Inflammatory macrophage (primary cell): ENCODE results near the gene OR51B5.
"Not testable (repeated sequence)": the region's sequence is repeated elsewhere in the genome, so short reads cannot be mapped to it uniquely, and the experiment has no call there.

ENCODE experiments used
- DNase-seq, 2 donors: peaks; one replicate each; pipeline ENCODE4 v3.0.0-alpha.2; 2020 to 2022
- total RNA-seq, 18 experiments: gene quantifications; one replicate each; lab custom pipeline; 2026; ENCODE audit warnings: mixed read lengths in 6 of 18, inconsistent platforms in 2 of 18; lab: John Stamatoyannopoulos, UW

The OR51B5 gene
- 0 to 1.3 (median 0) reads per million in 18 experiments for total RNA-seq

DNA sequence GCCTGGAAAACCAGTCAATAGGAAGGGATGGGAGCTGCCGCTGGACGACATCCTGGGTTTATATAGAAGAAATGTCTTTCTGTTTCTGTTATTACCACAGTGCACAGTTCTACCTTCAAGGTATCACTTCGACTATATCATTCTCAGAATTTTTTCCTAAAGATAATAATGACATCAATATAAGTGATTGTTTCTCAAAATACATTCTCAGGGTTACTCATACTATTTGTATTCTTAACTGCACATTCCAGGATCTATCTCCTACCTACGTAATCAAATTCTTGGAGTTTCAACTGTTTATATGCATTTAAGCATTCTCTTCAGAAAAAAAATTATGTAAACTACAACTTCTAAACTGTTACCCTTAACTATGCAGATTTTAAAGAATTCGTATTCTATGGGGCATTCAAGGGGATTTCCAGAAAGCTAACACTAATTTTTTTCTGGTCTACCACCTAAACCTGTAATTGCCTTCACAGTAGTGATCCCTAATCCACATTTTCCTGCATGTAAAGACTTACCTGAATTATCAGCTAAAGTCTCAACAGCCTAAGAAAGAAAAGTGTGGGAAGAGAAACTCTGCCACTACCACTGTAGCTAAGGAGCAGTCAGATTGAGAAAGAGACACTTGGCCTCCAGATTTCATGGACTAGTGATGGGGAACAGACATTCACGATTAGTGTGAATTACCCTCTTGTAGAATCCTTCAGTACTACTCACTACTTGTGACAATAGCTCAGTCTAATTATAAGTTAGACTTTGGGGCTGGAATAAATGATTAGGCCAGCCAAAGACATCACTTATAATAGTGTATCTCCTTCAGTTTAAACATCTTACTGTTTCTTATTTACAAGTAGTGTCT is at the start of gene OR51B5:
Gene OR51B5, minus strand, starts transcription at position 51 of the 862 bp plus-strand sequence. Its CDS starts 0 bp downstream, at position 51.
- DNase-seq = no peak

DNA sequence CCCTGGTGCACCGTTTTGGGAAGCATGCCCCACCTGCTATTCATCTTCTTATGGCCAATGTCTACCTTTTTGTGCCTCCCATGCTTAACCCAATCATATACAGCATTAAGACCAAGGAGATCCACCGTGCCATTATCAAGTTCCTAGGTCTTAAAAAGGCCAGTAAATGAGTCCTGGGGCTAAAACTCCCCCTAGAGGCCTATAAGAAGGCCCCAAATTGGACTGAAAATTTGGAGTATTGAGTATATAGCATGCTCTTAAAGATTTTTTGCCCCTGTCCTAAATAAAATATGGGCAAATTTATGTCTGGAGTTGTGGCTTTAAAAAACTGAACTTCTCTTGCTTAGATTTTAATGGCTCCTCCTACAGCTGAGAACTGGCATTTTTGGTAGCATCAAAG is 46.9 kb upstream of the OR51B5 start:
- DNase-seq = no peak

DNA sequence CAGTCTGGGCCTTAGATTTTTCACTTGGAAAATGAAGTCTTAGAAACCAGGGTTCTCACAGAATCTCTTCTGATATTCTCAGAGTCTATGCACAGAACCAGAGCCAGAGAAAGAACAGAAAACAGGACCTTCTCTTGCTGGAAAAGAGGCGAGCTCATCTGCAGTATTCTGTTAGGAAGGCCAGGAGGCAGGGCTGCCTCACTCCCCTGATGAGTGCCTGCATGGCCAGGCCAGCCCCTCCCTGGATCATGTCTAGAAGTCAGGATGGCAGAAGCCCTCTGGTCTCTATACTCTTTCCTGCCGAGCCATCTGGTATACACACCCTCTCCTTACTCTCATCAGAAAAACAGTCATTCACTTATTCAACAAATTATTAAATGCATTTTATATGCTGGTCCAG is 41.0 kb upstream of the OR51B5 start:
- DNase-seq = no peak

GRCh38 chr11:5383576-5383975 is 40.3 kb upstream of the OR51B5 start, which contains the start of gene OR51M1:
OR51M1 (plus strand) TSS chr11:5383812; CDS start chr11:5389399, 5,587 bp downstream.
- DNase-seq = no peak

- peak; percentile 49 to 66 for DNase-seq
Observed at GRCh38 chr11:5380740-5381342, 37.5 kb upstream of the OR51B5 start.

DNA sequence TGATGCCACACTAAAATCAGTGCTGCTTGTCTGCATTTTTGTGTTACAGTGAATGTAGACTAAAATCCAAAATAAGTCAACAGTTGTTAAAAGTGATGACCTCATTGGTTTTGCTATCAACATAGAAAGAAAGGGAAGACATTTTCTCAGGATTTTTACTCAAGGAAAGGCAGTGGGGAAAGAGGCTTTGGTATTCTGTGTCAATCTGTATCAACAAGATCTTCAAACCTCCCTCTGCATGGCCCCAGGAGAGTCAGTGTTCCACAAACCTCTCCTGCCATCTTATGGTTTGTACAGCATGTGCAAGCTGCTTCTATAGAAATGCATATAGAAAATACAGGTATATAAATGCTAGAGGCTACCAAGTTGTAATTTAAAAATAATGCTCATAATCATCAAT is 26.5 kb upstream of the OR51B5 start:
- DNase-seq = no peak

DNA sequence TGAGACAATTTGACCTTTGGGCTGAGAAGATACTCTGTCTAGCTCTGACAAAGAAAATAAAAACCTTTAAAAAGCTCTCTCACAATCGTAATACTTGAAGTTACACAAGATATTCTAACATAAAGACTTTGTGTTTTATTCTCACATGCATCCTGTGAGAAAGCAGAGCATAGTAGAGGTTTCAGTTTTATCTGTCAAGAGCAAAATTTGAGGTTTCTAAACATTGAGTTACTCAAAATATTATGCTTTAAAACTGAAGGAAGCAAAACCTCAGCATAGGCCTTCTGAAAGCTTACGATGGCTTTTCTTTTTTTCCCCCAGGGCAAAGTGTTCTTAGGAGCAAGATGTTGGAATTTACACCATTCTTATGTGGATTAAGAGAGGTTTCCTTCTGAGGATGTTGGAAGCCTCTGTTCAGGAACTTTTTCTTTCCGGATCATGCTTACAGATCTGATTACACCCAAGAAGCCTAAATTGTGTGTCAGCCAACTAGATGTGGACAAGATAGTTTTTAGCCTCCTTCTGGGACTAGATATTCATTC is 25.2 kb upstream of the OR51B5 start:
- no peak for DNase-seq

- DNase-seq = no peak
Observed at GRCh38 chr11:5367448-5368074, 24.2 kb upstream of the OR51B5 start.

- DNase-seq = no peak
Observed at GRCh38 chr11:5366856-5367255, 23.5 kb upstream of the OR51B5 start.

GRCh38 chr11:5366365-5366764 is 23.0 kb upstream of the OR51B5 start:
- DNase-seq = not testable (repeated sequence)

GRCh38 chr11:5364214-5364613 is 20.9 kb upstream of the OR51B5 start:
- DNase-seq = no peak

DNA sequence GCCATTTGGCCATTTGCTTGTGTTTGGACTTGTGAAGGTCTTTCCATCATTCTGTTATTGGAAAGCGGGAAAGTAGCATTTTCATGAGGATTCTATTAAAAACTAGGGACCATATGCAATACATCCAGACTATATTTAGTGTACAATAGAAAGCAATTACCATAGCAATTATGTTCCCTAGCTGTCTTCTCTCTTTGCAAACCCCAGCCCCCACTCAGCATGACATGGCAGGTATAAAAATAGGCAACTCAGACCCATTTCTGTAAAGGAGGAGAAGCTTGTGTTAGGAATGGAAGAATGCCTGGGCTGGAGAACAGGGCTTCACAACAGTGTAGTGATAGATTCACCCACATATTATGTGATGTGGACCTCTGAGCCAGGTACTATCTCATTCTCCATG is 20.4 kb upstream of the OR51B5 start:
- DNase-seq = no peak

GRCh38 chr11:5362017-5362625 is 18.8 kb upstream of the OR51B5 start:
- no peak for DNase-seq

GRCh38 chr11:5356031-5356430 is 12.7 kb upstream of the OR51B5 start:
- not testable (repeated sequence) for DNase-seq

- no peak for DNase-seq
Observed at GRCh38 chr11:5351208-5351607, 7.9 kb upstream of the OR51B5 start, which contains the start of gene OR51B6. OR51B6 (plus strand) TSS chr11:5351508; CDS start chr11:5351508, 0 bp downstream.

DNA sequence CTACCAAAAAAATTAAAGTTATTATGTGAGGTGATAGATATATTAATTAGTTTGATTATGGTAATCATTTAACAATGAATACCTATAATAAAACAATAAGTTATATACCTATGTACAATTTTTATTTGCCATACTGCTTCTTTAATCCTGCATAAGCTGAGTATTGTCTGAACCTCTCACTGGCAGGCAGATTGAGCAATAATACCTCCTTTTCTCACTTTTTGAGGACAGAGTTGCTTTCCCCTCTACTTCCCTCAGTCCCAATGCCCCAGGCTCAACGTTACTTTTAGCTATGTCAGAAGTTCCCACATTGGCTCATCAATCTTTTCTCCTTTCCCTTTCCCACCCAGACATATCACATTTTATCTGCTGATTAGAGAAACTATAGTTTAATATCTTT is 6.2 kb upstream of the OR51B5 start:
- DNase-seq = no peak

DNA sequence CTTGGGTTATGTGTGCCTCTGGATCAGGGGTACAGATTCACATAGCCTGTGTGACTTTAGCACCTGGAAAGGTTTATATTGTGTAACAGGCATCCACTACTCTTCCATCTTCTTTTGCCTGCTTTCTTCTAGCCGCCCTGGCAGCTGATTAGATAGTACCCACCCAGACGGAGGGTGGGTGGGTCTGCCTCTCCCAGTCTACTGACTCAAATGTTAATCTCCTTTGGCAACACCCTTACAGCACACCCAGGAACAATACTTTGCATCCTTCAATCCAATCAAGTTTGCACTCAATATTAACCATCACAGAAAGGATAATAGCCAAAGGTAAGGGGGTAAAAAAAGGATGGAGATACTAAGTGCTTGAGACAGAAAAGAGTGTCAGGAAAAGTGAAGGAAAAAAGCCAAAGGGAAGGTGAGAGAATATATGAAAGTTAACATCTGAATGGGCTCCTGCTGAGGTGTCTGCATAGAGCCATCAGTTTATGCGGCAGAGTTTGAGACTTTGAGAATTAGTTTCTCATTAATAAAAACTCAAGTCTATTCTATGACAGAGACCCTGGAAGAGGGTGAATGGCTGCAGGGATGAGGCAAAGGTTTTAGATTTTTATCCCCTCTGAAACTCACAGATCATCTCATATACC is 5.3 kb upstream of the OR51B5 start:
- DNase-seq = no peak

GRCh38 chr11:5345831-5346230 is 2.5 kb upstream of the OR51B5 start:
- DNase-seq = no peak

DNA sequence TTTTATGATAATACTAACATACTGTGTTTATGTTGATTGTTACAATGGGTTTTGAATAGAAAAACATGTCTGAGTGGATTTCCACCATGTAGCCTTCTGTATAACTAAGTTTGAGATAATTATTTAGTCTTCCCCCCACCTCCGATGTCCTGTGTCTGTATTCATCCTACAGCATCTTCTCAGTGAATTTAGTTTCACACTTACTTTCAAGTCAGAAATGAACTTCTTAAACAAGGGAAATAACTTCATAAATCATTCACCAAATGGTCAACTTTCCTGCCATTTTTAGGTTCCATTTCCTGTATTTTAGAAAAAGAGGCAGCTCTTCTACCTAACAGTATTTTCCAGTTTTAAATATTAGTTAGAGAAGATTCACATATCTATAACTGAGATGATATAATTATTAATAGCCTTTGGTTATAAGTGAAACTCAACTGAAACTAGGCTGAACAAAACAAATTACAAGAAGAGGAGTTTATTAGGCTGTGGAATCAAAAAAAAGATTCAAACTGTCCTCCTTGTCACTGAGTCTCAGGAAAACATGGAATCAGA is 3.5 kb downstream of the OR51B5 start:
- DNase-seq = no peak

GRCh38 chr11:5337253-5337652 is 6.1 kb downstream of the OR51B5 start:
- DNase-seq = not testable (repeated sequence)

DNA sequence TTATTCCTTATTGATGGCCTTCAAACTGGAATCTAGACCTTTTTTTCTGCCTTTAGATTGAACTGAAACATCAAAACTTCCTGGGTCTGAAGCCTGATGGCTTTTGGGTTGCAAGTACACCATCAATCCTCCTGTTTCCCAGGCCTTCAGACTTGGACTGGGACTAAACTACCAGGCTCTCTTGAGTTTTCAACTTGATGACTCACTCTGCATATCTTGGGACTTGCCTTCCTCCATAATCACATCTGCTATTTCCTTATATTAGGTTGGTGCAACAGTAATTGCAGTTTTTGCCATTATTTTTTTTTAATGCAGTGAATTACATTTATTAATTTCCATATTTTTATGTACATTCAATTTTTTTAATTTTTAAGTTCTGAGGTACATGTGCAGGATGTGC is 7.0 kb downstream of the OR51B5 start:
- no peak for DNase-seq

DNA sequence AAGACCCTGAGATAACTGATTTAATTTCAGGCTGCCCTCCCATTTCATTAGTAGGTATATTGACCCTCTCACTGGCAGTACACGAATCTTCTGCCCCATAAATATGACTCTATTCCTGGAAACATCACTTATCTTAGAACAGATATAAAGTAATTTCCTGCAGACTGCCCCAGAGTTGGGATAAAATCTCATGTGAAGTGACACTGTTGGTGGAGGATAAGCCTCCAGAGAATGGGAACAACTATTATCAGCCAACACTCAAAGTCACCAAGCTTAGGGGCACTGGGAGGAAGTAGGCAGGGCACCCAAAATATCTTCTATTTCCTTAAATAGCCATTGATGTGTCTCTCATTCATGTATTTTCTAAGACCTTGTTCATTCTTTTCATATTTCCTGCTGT is 8.2 kb downstream of the OR51B5 start:
- DNase-seq = no peak
